Measurements from ENCODE around the gene PRM2.
"Not testable (repeated sequence)": the region's sequence is repeated elsewhere in the genome, so short reads cannot be mapped to it uniquely, and the experiment has no call there.

The PRM2 gene

DNA sequence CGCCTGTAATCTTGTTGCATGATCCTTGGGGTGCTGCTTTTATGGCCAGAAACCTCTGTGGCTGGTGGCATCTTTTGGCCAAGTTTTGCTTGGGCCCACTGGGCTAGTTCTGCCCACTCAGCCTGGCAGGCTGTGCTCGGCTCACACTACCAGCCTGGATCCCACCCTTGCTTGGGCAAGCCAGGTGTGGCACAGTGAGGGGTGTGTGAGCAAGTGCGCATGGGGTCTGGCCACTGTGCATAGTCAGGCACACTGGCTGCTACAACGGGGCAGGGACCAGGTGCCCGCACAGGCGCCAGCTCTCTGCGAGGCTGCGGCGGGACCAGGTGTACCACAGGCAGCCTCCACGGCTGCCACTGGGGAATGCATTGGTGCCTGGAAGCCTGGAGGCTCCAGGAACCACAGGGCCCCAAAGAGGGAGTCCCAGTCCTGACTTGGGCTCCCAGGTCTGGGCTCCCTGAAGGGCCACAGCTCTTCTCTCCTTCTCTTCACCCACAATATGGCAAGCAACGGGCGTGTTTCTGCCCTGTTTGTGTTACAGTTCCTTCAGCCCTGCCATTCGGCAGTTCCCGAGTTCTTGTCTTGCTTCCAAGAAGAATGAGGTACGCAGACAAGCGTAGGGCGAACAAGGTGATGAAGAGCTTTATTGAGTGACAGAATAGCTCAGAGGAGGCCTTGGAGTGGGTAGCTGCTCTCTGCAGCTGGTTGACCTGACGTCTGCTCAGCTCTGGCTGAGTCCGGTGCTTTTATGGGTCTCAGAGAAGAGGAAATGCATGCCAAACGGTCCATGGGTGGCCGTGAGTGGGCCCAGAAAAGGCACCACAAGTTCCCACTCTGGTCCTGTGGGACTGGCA, 31.6 kb upstream of the PRM2 start:
- DNase-seq, result no peak

DNA sequence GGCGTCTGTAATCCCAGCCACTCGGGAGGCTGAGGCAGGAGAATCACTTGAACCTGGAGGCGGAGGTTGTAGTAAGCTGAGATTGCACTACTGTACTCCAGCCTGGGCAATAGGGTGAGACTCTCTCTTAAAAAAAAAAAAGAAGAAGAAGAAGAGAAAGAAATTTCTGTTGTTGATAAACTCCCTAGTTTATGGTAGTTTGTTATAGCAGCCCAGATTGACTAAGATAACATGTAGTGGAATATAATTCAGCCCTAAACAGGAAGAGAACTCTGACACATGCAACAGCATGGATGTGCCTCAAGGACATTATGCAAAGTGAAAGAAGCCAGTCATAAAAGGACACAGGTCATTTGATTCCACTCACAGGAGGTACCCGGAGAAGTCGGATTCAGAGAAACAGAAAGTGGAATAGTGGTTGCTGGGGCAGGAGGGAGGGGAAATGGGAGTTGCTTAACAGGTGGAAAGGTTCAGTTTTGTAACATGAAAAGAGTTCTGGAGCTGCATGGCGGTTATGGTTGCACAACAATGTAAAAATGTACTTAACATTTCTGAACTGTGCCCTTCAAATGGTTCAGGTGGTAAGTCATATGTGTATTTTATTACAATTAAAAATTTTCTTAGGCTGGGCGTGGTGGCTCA, 30.8 kb upstream of the PRM2 start:
- DNase-seq, result no peak

GRCh38 chr16:11306381-11306780, 30.1 kb upstream of the PRM2 start:
- DNase-seq, result no peak

GRCh38 chr16:11303405-11304138, 27.3 kb upstream of the PRM2 start:
- DNase-seq, result no peak

DNA sequence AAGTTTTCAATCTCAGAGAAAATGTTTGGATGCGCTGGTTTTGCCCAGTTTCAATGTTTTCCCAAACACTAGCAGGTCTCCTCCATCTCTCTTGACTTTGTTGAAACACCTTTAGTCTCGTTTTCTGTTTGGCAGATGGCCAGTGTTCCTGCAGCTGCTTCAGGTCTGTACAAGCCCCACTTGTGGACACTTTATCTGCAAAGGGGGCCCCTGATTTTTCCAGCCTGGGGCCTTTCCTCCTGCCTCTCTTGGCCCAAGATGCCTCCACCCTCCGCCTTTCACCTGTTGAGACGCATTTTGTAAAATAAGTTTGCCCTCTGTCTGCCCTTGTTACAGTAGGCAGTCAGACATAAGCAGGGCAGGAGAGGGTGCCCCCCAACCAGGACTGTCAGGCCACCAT, 26.7 kb upstream of the PRM2 start:
- no peak for DNase-seq

DNA sequence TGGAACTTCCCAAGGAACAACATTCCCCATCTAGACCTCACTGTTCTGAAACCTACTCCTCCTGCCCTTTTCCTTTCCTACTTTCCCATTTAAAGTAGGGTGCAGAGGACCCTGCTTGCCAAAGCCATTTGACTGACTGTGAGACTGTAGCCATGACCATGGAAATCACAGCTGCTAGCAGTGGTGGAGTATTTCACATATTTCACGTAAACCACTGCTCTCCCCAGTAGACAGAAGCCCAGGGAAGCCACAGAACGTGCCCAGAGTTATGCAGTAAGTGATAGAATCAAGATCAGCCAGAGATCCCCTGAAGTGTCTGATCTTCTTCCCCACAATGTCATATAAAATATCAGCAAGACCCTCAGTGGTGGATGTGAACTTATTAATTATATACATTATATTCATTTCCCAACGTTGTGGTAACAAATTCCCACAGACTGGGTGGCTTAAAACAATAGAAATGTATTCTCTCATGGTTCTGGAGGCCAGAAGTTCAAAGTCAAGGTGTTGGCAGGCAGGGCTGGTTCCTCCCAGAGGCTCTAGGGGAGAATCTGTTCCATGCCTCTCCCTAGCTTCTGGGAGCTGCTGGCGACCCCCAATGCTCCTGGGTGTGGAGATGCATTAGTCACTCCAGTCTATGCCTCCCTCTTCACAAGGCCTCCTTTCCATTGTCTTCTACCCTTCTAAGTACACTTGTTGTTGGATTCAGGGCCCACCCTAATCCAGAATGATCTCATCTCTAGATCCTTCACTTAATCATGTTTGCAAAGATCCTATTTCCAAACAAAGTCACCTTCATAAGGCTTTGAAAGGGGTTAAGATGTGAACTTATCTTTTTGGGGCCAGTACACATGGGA, 25.6 kb upstream of the PRM2 start:
- no peak for DNase-seq

GRCh38 chr16:11300560-11300892, 24.2 kb upstream of the PRM2 start:
- DNase-seq, result no peak

DNA sequence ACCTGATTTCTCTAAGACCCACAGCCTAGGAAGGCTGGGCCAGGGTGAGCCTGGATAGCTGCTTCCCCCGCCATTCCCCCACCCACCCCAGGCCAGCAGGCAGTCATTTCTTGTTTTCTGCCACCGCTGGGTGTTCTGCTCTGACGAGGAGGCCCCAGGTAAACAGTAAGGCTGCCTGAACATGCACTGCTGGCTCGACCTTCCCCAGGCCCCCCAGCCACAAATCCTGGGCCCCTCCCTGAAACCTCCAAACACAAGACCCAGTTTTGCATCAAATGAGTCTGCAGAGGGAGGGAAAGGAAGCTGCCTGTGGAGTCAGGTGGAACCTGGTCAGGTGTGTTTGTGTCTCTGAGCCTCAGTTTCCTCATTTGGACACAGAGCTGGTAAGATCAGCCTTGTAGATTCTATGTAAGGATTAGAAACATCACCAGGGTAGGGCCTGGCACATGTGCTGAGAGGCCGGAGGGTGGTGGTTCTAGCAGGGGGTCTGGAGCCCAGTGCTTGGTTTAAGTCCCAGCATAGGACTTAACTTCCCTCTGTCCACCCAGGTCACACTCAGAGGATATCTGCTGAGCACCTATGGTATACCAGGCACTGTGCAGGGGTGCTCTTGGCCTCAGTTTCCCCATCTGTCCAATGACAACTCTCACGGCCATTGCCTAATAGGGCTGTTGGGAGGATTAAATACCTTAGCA, 23.7 kb upstream of the PRM2 start:
- no peak for DNase-seq

DNA sequence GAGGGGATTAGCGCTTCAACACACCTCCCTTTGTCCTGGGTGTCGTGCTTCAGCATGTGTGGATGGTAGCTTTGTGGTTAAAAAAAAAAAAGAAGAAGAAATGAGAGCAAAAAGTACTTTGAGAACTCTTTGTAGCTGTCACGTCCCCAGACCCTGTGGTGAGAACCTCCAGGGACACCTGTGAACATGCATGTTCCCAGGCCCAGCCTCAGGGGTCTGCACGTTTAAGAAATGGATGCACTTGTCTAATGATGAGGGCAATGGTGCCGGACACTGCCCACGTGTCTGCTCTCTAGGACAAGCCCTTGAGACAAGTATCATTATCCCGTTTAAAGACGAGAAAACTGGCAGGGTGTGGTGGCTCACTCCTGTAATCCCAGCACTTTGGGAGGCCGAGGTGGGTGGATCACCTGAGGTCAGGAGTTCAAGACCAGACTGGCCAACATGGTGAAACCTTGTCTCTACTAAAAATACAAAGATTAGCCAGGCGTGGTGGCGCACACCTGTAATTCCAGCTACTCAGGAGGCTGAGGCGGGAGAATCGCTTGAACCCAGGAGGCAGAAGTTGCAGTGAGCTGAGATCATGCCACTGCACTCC, 22.8 kb upstream of the PRM2 start:
- not testable (repeated sequence) for DNase-seq

DNA sequence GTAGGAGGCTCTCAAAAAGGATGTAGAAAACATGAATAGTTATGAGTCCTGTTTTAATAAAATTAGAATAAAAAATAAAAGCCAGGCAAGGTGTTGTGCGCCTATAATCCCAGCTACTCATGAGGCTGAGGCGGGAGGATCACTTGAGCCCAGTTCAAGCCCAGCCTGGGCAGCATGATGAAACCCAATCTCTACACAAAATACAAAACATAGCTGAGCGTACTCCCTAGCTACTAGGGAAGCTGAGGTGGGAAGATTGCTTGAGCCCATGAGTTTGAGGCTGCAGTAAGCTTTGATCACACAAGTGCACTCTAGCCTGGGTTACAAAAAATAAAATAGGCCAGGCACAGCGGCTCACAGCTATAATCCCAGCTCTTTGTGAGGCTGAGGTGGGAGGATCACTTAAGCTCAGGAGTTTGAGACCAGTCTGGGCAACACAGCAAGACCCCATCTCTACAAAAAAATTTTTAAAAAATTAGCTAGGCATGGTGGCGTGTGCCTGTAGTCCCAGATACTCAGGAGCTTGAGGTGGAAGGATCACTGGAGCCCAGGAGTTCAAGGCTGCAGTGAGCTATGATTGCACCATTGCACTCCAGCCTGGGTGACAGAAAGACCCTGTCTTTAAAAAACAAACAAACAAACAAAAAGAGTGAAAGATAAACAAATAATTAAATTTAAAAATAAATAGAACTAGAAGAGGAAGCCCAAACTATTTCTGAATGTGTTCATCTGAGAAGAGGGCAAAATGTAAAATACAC, 22.0 kb upstream of the PRM2 start:
- DNase-seq, result no peak

DNA sequence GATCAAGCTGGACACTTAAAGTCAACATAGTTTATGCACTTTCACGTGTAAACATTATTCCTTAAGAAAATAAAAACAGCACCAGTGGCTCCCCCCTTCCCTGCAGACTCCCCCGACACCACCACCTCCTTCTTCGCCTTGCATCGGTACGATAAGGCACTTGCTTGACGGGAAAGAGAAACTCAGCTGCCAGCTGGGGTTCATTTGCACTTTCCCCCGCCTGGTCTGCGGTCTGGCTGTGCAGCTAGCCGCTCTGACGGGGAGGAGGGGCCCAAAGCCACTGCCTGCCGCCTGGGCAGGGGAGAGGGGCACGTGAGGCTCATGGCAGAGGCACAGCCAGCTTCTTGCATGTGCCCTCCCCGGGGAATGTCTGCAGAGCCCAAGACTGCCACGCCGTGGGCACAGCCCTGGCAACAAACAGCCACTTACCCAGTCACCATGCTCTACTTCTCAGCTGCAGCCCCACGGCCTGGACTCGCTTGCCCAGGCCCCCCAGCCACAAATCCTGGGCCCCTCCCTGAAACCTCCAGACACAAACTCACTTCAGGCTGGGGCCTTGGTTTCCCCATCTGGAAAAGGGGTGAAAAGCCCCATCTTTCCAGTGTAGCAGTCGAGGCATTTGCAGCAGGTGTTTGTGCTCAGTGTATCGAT, 21.3 kb upstream of the PRM2 start:
- DNase-seq, result peak; percentile 68

DNA sequence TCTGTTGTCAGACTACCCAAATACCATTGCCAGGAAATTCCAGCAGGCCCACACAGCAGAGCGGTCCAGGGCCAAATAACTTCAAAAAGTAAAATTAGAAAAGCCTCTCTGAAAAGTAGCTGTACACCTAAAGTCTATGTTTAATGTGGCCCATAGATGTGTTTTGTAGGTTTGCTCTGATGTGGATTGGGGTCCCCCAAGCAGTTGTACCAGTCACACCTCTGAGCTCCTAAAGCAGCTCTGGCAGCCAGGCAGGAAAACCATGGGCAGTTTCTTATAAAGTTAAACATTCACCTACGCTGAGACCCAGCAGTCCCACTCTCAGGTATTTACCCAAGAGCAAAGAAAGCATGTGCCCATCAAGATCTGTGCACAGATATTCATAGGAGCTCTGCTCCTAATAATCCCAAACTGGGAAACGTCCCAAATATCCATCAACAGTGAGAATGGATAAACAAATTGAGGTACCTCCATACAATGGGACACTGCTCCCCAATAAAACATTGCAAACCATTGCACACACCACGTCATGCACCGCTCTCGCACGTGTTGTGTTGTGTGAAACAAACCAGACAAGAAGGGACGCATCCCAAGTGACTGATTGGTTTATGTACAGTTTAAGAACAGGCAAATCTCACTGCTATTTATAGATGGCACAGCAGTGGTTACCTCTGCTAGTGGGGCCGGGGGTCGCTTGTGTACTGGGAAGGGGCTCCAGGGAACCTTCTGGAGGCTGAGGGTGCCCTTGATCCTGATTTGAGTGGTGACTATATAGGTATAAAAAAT, 20.6 kb upstream of the PRM2 start:
- no peak for DNase-seq

DNA sequence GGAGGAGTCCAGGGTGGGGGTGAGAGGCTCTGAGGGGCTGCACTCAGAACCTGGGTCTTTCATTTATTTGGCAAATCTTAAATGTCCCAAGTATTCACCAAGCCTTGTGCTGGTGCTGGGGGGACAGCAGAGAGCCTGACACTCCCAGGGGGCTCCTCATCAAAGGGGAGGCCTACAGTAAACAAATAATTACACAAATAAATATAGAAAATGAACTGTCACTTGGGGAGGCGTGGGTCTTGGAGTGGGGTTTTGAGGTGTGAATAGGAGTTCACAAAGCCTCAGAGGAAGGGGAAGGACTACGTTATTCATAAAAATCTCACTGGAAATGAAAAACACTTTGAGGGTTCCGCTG, 20.0 kb upstream of the PRM2 start:
- DNase-seq, result no peak

- no peak for DNase-seq
Measured at GRCh38 chr16:11295672-11296071, 19.4 kb upstream of the PRM2 start.

DNA sequence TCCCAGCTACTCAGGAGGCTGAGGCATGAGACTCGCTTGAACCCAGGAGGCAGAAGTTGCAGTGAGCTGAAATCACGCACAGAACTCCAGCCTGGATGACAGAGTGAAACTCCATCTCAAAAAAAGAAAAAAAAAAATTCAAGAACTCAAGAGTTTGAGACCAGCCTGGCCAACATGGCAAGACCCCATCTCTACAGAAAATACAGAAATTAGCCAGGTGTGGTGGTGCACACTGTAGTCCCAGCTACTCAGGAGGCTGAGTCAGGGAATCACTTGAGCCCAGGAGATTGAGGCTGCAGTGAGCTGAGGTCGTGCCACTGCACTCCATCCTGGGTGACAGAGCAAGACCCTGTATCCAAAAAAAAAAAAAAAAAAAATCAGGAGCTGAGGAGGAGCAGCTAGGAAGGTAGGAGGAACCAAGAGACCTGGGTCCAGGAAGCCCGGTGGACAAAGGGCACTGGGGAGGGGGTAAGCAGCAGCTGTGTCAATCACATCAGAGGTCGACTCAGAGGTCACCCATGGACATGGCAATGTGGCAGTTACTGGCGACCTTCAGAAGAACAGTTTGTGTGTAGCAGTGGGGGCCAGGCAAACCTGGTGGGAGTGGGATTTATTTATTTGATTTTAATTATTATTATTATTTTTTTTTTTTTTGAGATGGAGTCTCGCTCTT, 15.9 kb upstream of the PRM2 start:
- no peak for DNase-seq

- no peak for DNase-seq
Measured at GRCh38 chr16:11291091-11291703, 14.9 kb upstream of the PRM2 start.

GRCh38 chr16:11290102-11290893, 14.0 kb upstream of the PRM2 start:
- no peak for DNase-seq

DNA sequence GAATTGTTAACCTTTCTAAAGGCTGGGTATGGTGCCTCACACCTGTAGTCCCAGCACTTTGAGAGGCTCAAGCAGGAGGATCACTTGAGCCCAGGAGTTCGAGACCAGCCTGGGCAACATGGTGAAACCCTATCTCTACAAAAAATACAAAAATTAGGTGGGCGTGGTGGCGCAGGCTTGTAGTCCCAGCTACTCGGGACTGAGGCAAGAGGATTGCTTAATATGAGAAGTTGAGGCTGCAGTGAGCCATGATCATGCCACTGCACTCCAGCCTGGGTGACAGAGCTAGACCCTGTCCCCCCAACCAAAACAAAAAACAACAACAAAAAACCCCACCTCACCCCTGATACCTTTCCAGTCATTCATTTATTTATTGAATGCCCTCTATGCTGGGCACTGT, 13.4 kb upstream of the PRM2 start:
- not testable (repeated sequence) for DNase-seq
